ENCODE data around the gene AGAP1.

DNA sequence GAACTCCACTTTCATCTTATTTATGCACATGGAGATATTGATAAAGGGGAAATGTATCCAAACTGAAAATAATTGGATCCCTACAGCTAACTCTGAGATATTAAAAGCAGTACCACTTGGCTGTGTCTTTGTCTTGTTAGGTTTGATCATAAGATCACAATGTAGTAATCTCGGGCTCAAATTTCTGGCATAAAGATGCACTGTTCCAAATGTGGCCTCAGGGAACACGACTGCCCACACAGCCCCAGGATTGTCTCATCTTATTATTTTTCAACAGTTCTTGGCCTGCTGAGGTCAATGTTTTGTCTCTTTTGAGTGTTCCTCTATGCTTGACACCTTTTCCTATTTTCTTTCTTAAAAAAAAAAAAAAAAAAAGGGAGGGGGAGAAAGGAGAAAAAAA lies 560.3 kb downstream of the AGAP1 start:
- TF ChIP-seq SREBF2 (IDR thresholded peaks at IDR 0.05) (no peak), POLR2A (IDR thresholded peaks at IDR 0.05; ENCODE audit: low read length) (no peak), NR3C1 (IDR thresholded peaks at IDR 0.05) (no peak), JUN (IDR thresholded peaks at IDR 0.05) (no peak), BHLHE40 (IDR thresholded peaks at IDR 0.05; ENCODE audit: low read depth, low read length) (no peak), CBX2 (IDR thresholded peaks at IDR 0.05; ENCODE audit: borderline replicate concordance, low read depth) (no peak), CHD2 (IDR thresholded peaks at IDR 0.05; ENCODE audit: low read length, partially characterized antibody) (no peak), FOXS1 (CRISPR knock-in tag; IDR thresholded peaks at IDR 0.05) (no peak), EP300 (IDR thresholded peaks at IDR 0.05) (no peak)
- TF ChIP-seq, protein P1, sequence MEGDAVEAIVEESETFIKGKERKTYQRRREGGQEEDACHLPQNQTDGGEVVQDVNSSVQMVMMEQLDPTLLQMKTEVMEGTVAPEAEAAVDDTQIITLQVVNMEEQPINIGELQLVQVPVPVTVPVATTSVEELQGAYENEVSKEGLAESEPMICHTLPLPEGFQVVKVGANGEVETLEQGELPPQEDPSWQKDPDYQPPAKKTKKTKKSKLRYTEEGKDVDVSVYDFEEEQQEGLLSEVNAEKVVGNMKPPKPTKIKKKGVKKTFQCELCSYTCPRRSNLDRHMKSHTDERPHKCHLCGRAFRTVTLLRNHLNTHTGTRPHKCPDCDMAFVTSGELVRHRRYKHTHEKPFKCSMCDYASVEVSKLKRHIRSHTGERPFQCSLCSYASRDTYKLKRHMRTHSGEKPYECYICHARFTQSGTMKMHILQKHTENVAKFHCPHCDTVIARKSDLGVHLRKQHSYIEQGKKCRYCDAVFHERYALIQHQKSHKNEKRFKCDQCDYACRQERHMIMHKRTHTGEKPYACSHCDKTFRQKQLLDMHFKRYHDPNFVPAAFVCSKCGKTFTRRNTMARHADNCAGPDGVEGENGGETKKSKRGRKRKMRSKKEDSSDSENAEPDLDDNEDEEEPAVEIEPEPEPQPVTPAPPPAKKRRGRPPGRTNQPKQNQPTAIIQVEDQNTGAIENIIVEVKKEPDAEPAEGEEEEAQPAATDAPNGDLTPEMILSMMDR (IDR thresholded peaks at IDR 0.05): no peak
- TF ChIP-seq, protein P2, sequence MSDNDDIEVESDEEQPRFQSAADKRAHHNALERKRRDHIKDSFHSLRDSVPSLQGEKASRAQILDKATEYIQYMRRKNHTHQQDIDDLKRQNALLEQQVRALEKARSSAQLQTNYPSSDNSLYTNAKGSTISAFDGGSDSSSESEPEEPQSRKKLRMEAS (IDR thresholded peaks at IDR 0.05): no peak

Measured in A549 (cell line).